Dermis blood vessel endothelial cell (primary cell): ENCODE data around the gene GATA3. TPM values are rescaled to one million over a fixed set of nuclear protein-coding genes. Genes with fewer than 3 reads are reported as not detected.

Source experiments
- DNase-seq: peaks from one replicate; pipeline ENCODE4 v3.0.0; 2010
- total RNA-seq: library from RNA; depleted of rRNA; stranded (reverse); fragments of >200 nt; gene quantifications from 2 replicates; pipeline ENCODE4 v1.2.3, GENCODE V29; 2014

GATA3 gene
- total RNA-seq, 1 donor from 2014 or later, result 0.17 TPM

DNA sequence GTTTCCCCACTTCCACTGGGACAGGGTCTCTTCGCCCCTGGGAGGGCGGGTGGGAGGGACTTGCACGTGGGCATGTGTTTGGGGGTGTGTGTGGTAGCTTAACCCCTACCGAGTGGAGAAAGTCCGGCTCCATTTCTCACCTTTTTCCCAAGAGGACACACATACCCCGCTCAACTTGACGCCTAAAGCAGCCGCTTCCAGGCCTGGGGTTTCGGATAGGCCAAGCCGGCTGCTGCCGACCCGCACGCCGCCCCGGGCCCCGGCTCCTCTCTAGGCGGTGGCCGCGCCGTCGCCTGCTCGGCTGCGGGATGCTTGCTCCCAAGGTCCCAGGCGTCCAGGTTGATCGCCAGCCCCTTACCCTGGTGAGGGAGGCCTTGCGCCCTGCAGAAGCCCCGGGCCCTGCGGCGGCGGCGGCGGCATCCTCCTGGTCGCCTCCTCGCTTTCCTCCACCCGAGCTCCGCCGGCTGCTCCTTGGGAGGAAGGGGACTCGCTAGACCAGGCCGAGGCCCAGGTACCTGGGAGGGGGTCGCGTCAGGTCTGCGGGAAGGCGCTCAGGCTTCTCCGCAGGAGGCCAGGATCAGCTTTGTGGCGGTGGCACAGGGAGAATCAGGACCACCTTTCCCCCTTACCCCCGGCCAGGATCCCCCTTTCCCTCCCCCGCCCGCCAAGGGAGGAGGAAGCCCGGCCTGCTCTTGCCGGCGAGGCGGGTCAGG, 3.2 kb upstream of the GATA3 start:
- no peak for DNase-seq

DNA sequence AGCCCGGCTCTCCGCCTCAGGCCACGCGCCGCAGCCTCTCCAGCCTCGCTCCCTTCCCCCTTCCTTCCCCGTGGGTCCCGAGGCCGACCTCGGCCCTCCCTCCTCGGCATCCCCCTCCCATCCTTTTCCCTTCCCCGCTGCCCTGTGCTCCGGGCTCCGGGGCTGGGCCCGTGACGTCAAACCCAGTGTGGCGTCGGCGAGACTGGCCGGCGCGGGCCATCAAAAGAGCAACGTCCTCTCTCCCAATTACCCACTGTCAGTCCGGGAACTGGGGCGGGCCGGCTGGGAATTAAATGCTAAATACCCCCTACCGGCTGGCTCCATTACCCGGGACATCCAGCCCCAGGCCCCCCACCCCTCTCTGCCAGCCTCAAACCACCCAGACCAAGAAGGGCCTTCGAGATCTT, 2.6 kb upstream of the GATA3 start:
- DNase-seq, result no peak

DNA sequence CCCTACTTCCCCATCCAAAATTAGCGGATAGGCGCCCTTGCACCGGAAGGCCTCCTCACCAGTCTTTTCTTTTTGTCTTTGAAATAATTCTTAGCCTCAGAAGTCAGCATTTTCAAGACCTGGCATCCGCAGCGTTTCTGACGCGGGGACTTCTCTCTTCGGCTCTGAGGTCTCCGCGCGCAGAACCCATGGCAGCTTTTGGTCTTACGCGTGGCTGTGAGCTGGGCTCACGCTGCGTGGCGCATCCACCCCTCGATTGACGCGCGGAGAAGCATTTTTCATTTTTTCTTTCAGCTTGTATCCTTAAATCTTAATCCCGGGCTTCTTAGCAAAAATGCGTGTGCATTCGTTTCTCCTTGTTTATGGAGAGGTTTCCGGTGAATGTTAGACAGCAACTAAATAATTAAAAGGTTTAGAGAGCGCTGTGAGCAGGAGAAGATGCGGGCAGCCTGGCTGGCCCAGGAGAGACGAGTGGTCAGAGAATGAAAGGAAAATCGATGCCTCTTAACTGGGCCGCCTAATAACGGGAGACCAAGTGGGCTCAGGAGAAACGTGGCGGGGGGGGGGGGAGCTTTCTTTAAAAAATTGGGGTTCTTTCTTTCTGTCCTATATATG, 2.0 kb upstream of the GATA3 start:
- no peak for DNase-seq

DNA sequence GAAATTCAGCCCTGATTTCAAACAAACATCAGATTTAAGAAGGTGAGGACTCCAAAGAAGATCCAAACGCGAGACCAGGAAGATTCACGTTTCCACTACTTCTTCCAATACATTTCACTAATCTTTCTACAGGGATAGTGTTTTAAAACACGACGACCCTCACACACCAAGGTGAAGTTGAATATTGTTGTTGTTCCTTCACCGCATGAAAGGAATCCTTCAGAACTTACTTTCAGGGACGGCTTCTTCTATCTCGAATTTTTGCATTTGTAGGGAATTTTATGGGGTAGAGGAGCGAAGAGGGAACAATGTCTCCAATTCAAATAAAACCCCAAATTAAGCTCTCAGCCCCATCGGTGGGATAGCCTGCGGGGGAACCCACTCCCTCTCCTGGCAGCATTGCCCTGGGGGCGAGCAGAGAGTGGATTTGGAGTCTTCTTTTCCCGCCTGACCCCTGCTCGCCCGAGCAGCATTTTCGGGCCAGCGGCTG, 1.5 kb upstream of the GATA3 start:
- DNase-seq, result no peak

DNA sequence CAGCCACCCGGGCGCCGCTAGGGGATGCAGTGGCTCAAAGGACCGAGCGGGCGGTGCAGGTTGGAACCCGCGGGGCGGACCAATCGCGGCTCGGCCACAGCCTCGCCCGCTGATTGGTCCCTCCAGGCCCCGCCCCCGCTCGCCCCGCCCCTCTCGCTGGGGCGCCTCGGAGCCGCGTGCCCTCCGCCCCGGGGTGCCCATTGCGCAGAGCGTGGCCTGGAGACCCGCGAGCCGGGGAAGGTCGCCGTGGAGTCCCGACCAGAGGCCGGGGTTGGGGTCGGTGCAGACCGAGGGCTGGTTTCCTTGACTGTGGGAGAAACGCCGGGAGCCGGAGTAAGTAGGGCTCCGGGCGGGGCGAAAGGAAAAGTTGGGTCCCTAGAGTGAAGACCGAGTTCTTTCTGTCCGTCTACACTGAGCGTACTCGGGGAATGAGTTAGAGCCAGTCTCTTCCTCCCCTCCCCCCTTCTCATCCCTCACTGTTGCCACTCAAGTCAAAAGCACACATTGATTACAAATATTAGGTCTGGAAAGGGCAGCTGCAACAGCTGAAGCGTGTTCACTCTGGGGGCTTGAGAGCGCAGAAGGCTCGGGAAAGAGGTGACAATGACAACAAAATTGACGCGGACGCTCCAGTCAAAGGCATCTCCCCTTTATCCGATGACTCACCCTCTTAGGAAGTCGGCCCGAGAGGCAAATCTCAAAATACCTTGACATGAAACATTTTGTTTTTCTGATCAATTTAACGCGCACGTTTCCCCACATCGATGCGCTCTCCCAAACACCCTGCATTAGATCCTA, 843 bp upstream of the GATA3 start:
- DNase-seq, result peak; percentile 91

DNA sequence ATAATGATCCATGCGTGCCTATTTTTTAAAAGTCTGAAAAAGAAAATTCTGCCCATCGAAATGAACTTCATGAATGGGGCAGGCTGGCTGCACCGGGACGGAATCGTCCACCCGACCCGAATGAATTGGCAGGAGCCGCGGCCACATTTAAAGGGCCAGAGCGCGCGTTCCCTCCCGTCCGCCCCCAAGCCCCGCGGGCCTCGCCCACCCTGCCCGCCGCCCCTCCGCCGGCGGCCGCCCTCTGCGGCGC, 319 bp upstream of the GATA3 start:
- peak; percentile 44 for DNase-seq

DNA sequence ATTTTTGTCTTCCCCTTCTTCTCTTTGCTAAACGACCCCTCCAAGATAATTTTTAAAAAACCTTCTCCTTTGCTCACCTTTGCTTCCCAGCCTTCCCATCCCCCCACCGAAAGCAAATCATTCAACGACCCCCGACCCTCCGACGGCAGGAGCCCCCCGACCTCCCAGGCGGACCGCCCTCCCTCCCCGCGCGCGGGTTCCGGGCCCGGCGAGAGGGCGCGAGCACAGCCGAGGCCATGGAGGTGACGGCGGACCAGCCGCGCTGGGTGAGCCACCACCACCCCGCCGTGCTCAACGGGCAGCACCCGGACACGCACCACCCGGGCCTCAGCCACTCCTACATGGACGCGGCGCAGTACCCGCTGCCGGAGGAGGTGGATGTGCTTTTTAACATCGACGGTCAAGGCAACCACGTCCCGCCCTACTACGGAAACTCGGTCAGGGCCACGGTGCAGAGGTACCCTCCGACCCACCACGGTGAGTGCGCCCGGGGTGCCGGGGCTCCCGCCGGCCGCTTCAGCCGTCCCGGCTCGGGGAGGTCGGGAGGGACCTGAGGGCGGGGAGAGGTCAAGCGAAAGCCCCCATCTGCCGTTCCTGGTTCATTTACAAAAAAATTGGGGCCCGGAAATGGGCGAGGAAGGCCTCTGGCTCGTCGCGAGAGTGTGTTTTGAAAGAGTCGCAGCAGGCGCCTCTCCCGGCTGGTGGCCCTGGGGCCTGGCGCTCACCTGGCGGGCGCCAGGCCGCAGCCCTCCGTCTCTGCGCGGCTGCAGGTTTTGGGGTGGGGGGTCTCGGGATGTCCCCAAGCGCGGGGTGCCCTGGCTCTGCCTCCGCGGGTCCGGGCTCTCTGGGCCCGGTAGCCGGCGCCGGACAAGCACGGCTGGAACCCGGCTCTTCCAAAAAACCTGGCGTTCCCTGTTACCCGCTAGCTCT, 1.2 kb downstream of the GATA3 start:
- DNase-seq, result no peak

DNA sequence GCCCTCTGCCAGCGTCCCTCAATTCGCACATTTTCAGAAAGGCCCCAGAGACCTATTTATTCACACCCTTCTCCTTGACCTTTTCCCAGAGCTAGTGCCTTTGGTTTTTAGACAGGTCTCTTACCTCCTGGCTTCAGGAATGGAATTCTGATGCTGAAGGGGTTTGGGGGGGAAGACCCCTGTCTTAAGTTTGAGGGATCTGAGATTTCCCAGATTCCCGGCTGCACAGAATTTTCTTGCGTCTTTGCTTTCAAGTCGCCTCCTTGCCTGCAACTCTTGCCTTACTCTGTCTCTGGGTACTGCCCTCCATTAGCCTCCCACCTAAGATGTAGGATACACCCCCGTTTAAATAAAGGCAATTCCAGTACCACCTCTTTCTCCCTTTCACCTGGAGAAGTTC, 1.9 kb downstream of the GATA3 start:
- no peak for DNase-seq

DNA sequence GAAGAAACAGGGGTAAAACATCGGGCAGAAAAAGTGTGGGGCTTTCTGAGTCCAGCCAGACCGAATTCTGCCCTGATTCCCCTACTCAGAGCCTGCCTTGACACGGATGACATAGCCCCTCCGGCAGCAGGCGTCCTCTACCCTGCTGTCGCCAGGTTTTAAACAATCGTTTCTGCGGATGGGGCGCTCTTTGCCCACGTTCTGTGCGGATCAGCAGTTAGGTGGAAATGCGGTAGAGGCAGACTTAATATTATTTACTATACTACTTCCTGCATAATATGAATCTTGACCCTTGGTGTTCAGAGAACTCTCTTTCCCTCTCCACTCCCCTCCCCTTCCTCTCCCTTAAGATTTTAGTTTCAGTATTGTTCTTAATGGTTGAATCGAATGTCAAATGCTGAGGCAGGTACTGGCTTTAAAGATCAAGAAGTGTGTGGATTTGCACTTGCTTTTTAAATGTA, 2.4 kb downstream of the GATA3 start:
- DNase-seq, result no peak

DNA sequence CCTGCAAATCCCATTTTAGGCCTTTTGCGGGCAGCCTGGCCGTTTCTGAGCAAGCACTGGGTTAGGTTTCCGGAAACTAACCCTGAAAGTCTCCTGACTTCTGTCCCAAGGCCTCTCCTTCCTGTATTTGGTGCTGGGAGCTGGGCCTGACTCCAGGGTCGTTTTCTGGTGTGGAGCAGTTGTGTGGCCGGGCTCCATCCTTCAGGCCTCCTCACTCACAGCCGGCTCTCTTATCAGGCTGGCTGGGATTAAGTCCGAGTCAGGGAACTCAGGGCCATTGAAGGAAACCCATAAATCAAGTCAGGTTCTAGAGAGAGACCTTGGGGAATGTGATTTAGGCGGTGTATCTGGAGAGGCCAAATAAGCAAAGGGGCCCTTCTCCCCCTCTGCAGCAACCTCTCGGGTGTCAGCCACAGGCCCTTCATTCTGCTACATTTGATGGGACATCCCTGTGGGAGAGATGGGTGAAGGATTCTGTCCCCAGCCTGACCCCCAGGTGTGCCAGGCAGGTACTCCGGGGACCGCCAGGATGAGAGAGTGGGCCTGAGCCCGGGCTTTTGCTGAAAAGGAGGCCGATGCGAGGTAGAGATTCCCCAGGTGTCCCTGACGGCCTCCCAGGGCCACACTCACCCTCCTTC, 3.3 kb downstream of the GATA3 start:
- DNase-seq, result no peak

DNA sequence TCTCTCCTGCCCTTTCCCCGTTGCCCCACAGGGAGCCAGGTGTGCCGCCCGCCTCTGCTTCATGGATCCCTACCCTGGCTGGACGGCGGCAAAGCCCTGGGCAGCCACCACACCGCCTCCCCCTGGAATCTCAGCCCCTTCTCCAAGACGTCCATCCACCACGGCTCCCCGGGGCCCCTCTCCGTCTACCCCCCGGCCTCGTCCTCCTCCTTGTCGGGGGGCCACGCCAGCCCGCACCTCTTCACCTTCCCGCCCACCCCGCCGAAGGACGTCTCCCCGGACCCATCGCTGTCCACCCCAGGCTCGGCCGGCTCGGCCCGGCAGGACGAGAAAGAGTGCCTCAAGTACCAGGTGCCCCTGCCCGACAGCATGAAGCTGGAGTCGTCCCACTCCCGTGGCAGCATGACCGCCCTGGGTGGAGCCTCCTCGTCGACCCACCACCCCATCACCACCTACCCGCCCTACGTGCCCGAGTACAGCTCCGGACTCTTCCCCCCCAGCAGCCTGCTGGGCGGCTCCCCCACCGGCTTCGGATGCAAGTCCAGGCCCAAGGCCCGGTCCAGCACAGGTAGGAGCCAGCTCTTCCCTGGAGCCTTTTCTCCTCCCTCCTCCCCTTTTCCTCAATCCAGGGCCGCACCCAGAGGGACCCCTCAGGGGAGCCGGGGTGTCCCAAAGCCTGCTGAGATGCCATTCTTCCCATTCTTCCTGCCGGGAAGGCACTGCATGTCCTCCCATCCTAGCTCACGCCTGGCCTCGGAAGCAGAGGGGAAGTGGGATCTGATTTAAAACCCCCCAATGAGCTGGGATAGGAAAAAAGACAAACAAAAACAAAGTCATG, 4.0 kb downstream of the GATA3 start:
- no peak for DNase-seq

DNA sequence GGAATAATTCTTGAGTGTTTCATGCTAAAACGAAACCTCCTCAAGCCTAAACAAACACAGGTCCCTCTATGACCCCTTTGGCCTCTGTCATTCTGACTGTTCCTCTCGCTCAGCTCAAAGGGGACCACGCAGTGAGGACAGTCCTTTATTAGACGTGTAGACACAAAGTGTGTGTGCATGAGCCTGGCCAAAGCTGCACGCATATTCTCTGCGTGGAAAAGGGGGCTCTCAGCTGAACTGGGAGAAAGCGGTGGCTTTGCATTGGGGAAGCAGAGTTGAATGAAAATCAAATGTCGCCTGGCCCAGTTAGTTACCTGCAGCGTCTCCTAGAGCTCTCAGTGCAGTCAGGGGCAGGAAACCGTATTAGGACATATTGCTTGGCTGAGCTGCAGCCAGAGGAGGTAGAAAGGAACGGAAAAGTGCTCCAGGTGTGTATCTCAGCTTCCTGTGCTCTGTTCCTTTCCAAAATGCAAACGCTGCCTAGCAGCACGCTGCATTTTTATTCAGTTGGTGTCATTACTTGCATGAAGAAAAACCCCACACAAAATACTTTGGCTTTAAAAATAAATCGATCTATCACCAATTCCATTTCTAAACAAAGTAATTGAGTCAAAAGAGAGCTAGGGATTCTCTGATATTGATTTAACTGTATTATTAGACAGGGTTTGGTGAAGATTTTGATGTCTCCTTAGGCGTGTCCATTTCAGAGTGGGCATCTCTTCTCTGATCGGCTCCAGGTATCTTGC, 4.9 kb downstream of the GATA3 start:
- no peak for DNase-seq

DNA sequence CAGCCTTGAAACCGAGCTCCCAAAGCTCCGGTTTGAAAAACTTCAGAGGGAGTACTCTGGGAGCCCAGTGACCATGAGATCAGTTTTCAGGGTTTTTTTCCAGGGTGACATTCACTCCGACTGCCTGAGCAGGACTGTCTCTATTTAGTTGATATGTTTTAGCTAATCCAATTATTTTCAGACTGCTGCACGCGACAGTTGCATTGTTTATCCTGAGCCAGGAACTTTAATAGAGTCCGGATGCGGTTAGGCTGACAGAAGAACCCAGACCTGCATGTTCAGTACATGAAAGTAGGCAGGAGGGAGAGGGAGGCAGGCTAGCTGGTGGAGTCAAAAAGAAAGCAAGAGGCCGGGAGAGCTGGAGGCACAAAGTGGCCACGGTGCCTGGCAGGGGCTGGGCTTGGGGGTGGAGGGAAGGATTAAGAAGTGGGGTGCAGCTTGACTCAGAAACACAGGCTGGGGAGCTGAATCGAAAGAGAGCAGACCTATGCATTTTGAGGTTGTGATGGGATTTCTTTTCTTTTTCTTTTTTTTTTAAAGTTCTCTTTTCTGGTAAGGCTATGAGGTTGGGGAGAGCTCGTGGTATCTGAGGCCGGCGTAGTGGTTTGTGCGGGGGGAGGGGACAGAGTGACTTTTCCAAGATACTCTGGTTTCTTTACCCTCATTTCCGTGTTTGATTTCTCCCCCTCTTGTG, 5.7 kb downstream of the GATA3 start:
- peak; percentile 38 for DNase-seq

DNA sequence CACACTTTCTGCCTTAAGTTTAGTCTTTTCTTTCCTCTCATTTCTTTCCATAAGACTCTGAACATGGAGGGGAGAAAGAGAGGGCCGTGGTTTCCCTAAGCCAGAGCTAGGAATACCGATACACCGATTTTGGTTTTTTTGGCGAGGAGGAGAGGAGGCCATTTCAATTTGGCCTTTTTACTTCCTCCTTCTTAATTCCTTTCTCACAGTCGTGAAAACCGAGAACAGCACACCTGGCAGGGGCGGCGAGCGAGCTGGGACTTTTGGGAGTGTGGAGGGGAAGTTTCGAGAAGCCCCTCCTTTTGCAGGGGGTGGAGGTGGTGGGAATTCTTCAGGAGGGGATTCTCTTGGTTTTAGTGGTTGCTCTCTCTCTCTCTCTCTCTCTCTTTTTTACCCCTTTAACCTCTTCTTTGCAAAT, 6.2 kb downstream of the GATA3 start:
- DNase-seq, result no peak

DNA sequence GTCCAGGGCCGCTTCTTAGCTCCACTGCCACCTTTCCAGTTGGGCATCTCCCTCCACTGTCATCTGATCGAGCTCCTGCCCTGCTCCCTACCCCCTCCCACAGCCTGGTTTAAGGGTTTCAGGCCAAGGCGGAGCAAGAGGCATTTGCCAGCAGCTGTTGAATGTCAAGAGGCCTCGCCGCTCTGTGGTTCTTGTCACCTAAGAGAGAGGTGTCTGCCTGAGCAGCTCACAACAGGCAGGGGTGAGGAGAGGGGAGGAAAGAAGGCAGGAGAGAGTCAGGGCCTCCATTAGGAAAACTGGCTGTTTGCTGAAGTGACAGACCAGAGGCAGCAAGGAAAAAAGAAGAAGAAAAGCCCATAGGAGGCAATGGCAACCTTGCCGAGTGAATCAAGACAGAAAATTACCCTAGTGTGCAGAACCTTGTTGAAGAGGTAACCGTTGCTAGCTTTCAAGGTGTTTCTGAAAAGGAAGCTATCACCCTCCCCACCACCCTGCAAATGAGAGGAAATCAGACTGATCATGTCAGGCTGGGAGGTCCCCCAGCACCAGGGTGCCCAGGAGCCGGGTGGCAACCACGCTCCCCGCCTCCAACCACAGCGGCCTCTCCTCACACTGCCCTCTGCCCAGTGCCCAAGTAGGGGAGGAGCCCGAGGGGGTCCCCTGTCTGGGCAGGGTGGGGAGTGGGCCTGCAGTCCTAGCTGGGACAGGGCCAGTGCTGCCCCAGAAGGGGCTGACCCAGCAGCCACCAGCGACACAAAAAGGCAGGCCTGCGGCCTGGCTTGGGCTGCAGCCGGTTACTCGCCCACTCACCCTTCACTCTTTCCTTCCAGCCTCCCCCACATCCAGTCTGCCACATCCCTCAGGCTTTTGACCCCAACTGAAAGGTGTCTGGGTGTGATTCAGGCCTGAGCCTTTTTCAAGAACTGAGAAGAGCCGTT, 7.1 kb downstream of the GATA3 start:
- no peak for DNase-seq

DNA sequence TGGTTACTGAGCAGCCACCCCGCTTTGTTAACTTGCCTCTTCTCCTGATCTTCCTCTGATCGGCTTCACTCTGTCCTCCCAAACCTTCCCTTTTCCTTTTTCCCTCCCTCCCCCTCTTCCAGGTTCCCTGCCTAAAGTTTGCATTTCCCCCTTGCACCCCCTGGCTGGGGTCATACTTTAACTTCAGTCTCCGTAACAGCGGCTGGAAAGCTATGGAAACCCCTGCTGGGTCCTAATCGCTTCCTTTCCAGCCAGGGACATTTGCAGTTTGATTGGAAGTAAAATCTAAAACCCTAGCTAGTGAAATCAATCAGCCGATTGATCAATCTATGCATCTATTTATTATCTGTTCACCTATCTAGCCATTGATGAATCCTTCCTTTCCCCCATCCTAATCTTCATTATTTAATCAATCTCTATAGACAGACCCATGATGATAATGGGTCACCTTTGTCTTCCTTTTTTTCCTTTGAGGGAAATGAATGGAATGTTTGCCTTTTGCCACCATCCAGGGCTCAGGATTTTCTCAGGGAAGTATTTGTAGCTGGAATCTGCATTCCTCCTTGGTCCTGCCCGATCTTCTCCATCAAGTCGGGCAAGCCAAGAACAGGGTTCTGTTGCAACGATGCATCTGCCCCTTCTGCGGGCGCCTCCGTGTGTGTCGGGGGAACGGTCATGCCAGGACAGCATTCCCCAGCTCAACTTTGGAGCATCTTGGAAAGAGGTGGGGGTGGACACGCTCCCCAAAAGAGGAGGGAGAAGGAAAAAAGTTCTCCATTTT, 8.8 kb downstream of the GATA3 start:
- DNase-seq, result no peak

DNA sequence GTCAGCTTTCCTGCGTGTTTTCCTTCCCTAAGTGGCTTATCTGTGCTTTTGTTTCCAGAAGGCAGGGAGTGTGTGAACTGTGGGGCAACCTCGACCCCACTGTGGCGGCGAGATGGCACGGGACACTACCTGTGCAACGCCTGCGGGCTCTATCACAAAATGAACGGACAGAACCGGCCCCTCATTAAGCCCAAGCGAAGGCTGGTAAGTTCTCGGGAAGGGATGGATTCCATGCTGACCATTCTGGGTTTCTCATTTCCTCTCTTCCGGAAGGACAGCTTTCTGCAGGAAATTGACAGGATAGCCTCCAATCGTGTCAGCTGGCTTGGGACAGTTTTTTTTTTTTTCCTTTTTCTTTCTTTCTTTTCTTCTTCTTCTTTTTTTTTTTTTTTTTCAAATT, 9.4 kb downstream of the GATA3 start:
- no peak for DNase-seq

DNA sequence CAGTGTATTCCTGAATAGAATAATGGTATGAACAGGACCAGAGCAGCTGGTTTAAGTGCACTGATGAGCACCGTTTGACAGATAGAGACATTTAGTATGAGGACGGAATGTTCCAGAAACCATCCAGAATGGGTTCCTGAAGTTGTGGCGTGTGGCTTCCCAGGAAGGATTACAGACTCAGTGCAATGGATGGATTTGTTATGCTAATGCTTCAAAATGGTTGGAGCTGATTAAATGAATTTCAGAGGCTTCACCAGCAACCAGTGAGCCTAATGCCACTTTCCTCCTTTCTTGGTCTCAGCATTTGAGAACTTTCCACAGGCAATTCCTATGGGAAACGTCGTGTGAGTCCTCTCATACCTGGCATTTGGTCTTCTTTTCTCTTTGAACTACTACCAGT, 9.9 kb downstream of the GATA3 start:
- no peak for DNase-seq
